Measurements from ENCODE around the gene RPIA. TPM values are rescaled to one million over a fixed set of nuclear protein-coding genes. Genes with fewer than 3 reads are reported as not detected.

RPIA gene
- total and polyA plus RNA-seq, 2 of the 13 experiments (the other 11 are each of a cell fraction or from before 2014, with no cell fraction given), result 13.3 to 23.9 TPM

- Histone ChIP-seq H3K4me1 (ENCODE audit: insufficient read depth, low read length) (peaks cover 69% of the 10 kb centered on the region), H3K79me2 (ENCODE audit: insufficient read depth, low read length) (peaks cover 79% of the 10 kb centered on the region), H4K20me1 (ENCODE audit: insufficient read depth, low read length) (no peaks in the 10 kb centered on the region), H2AFZ (ENCODE audit: low read length) (no peak overlapping the region), H3K4me3 (replicated peaks in 1 of 3; ENCODE audit: insufficient read depth in 1 of 3, low read depth in 2 of 3, low read length in 3 of 3) (no peak overlapping the region), H3K27ac (ENCODE audit: extremely low read length, insufficient read depth, low read length) (no peak overlapping the region), H3K9ac (ENCODE audit: insufficient read depth, low read depth, low read length) (no peak overlapping the region), H3K4me2 (ENCODE audit: low read depth, low read length) (peak overlapping the region; percentile 99; the same call in 1 of the 2 replicates), H3K9me3 (ENCODE audit: low read length) (no peaks in the 10 kb centered on the region), H3K36me3 (replicated peaks in 1 of 2; ENCODE audit: control insufficient read depth in 1 of 2, insufficient read depth in 2 of 2, low read length in 2 of 2) (peaks cover 0 to 7% of the 10 kb centered on the region in 2 experiments; a peak in 3 of 5 replicates), H3K27me3 (ENCODE audit: control insufficient read depth in 1 of 2, insufficient read depth in 2 of 2, low read length in 2 of 2) (no peaks in the 10 kb centered on the region; a peak in 1 of 5 replicates)
- ChIA-PET CTCF (ENCODE audit: low intra/inter-chr PET ratio, low total read pairs) (no interaction called here), POLR2A (interaction anchor here (0.8 kb wide), 2 partner anchors 13 kb away, joined by 3 to 4 read pairs; no protein-coding TSS in a partner anchor)
- no peak for FAIRE-seq
- no peak for ATAC-seq
- TF ChIP-seq ZNF724P (CRISPR knock-in tag; IDR thresholded peaks at IDR 0.05; ENCODE audit: borderline replicate concordance) (no peak), IKZF1 (IDR thresholded peaks at IDR 0.05) (no peak), FOSL1 (CRISPR knock-in tag; IDR thresholded peaks at IDR 0.05; ENCODE audit: borderline replicate concordance) (no peak), ZFY (CRISPR knock-in tag; IDR thresholded peaks at IDR 0.05) (no peak), DPF2 (CRISPR knock-in tag; IDR thresholded peaks at IDR 0.05; ENCODE audit: borderline replicate concordance, low read depth) (no peak), ZNF549 (CRISPR knock-in tag; IDR thresholded peaks at IDR 0.05) (no peak)
- in situ Hi-C loops (cut with HindIII; ENCODE audit: extremely low pct_ligation_motif_present, low pct_unique_long_range_greater_than_20kb), result no loop called here
- BruUV-seq (replicated peaks), result no TSS peak
- DNase-seq (ENCODE audit: low spot score), result no peak
- WGBS (ENCODE audit: low lambda C conversion rate), result 94% methylated on average over 3 of the region's 3 CpGs
- intact Hi-C loops (cut with micrococcal nuclease; ENCODE audit: unreplicated experiment), result loop anchor here (1.0 kb wide), 1 partner anchor 13 kb away; no protein-coding TSS in a partner anchor
Measured at GRCh38 chr2:88693911-88694414, 2.5 kb downstream of the RPIA start.

- CTCF ChIA-PET (ENCODE audit: low intra/inter-chr PET ratio, low total read pairs), result no interaction called here
- POLR2A ChIA-PET, result interaction anchor here (1.1 kb wide), 2 partner anchors 11 to 14 kb away, joined by 3 to 5 read pairs; no protein-coding TSS in a partner anchor
- DNase-seq (ENCODE audit: low spot score) (no peak), ATAC-seq (no peak), FAIRE-seq (no peak)
- in situ Hi-C loops (cut with HindIII; ENCODE audit: extremely low pct_ligation_motif_present, low pct_unique_long_range_greater_than_20kb) (no loop called here), intact Hi-C loops (cut with micrococcal nuclease; ENCODE audit: unreplicated experiment) (no loop called here)
- H3K36me3 ChIP-seq (replicated peaks in 1 of 2; ENCODE audit: control insufficient read depth in 1 of 2, insufficient read depth in 2 of 2, low read length in 2 of 2), result peaks cover 9 to 25% of the 10 kb centered on the region in 2 experiments; a peak in 4 of 5 replicates
- peaks cover 60% of the 10 kb centered on the region for H3K79me2 ChIP-seq (ENCODE audit: insufficient read depth, low read length)
- no peak overlapping the region for H2AFZ ChIP-seq (ENCODE audit: low read length)
- BruUV-seq (replicated peaks), result no TSS peak
- H3K9me3 ChIP-seq (ENCODE audit: low read length), result no peaks in the 10 kb centered on the region
- H3K4me1 ChIP-seq (ENCODE audit: insufficient read depth, low read length), result peaks cover 54% of the 10 kb centered on the region
- H3K9ac ChIP-seq (ENCODE audit: insufficient read depth, low read depth, low read length), result no peak overlapping the region
- H4K20me1 ChIP-seq (ENCODE audit: insufficient read depth, low read length), result no peaks in the 10 kb centered on the region
- H3K4me2 ChIP-seq (ENCODE audit: low read depth, low read length), result 0 out of 2 replicates have a peak overlapping the region, but pooled peaks have one; percentile 47
- TF ChIP-seq ZNF75D (CRISPR knock-in tag; IDR thresholded peaks at IDR 0.05; ENCODE audit: borderline replicate concordance) (no peak), DR1 (CRISPR knock-in tag; IDR thresholded peaks at IDR 0.05) (no peak)
- no peak overlapping the region for H3K27ac ChIP-seq (ENCODE audit: extremely low read length, insufficient read depth, low read length)
- 97% methylated on average over 3 of the region's 3 CpGs for WGBS (ENCODE audit: low lambda C conversion rate)
- no peak overlapping the region for H3K4me3 ChIP-seq (replicated peaks in 1 of 3; ENCODE audit: insufficient read depth in 1 of 3, low read depth in 2 of 3, low read length in 3 of 3)
- no peaks in the 10 kb centered on the region; a peak in 1 of 5 replicates for H3K27me3 ChIP-seq (ENCODE audit: control insufficient read depth in 1 of 2, insufficient read depth in 2 of 2, low read length in 2 of 2)
Measured at GRCh38 chr2:88696611-88697010, 5.1 kb downstream of the RPIA start.

Data from HepG2 (cell line).